Fibroblast of lung (primary cell): Measurements from ENCODE around the gene SERGEF. TPM values are rescaled to one million over a fixed set of nuclear protein-coding genes. Genes with fewer than 3 reads are reported as not detected.

ENCODE experiments used
- DNase-seq, 2 donors: peaks; one replicate each; pipeline versions ENCODE4 v3.0.0 to v3.0.0-alpha.2; 2010; ENCODE audit warnings: low read depth in 2 of 2
- H2AFZ ChIP-seq: 2 replicates; pipeline ENCODE4 v1.5.1; 2012; ENCODE audit warnings: low read length, control low read depth, inconsistent platforms
- H3K27ac ChIP-seq: 2 replicates; pipeline ENCODE4 v1.5.1; 2011; ENCODE audit warnings: low read length, control low read depth; ENCODE audit not compliant: insufficient read depth
- H3K27me3 ChIP-seq: 2 replicates; pipeline ENCODE4 v1.5.1; 2011; ENCODE audit warnings: mild to moderate bottlenecking, low read length; ENCODE audit not compliant: control insufficient read depth, insufficient read depth
- H3K36me3 ChIP-seq: 2 replicates; pipeline ENCODE4 v1.5.1; 2011; ENCODE audit warnings: low read length; ENCODE audit not compliant: control insufficient read depth, insufficient read depth
- H3K4me1 ChIP-seq: 2 replicates; pipeline ENCODE4 v1.5.1; 2011; ENCODE audit warnings: low read length; ENCODE audit not compliant: control insufficient read depth, insufficient read depth; ENCODE audit errors: extremely low read depth
- H3K4me2 ChIP-seq: 2 replicates; pipeline ENCODE4 v1.5.1; 2011; ENCODE audit warnings: low read length, control low read depth; ENCODE audit not compliant: insufficient read depth; ENCODE audit errors: extremely low read depth
- H3K4me3 ChIP-seq, 4 experiments: fragments of 200-600 bp in 1 of 4; sonication (generic) in 1 of 4; replicated peaks in 1 of 4; 2 replicates each; pipeline ENCODE4 v1.5.1; 2011 to 2016; ENCODE audit warnings: low read length in 4 of 4, low read depth in 3 of 4, mild to moderate bottlenecking in 3 of 4, control low read depth in 2 of 4, inconsistent platforms in 1 of 4, mixed read lengths in 1 of 4; ENCODE audit not compliant: insufficient read depth in 1 of 4; ENCODE audit errors: control extremely low read depth in 1 of 4
- H3K79me2 ChIP-seq: 2 replicates; pipeline ENCODE4 v1.5.1; 2012; ENCODE audit warnings: mild to moderate bottlenecking, low read length, inconsistent platforms; ENCODE audit not compliant: control insufficient read depth, insufficient read depth
- H3K9ac ChIP-seq: 2 replicates; pipeline ENCODE4 v1.5.1; 2011; ENCODE audit warnings: mild to moderate bottlenecking, low read length, control low read depth; ENCODE audit not compliant: insufficient read depth
- H3K9me3 ChIP-seq: 2 replicates; pipeline ENCODE4 v1.5.1; 2012; ENCODE audit warnings: low read depth, low read length; ENCODE audit not compliant: control insufficient read depth, insufficient read depth
- H4K20me1 ChIP-seq: 2 replicates; pipeline ENCODE4 v1.5.1; 2011; ENCODE audit warnings: low read length; ENCODE audit not compliant: control insufficient read depth, insufficient read depth; ENCODE audit errors: extremely low read depth
- CTCF ChIP-seq, 2 donors: IDR thresholded peaks in 1 of 2; conservative IDR thresholded peaks in 1 of 2; 1 replicate in 1 of 2; 2 replicates in 1 of 2; pipeline ENCODE4 v1.5.1; 2011 to 2012; ENCODE audit warnings: low read length in 2 of 2, control low read depth in 1 of 2, inconsistent platforms in 1 of 2, low read depth in 1 of 2, mild to moderate bottlenecking in 1 of 2
- EZH2 ChIP-seq: IDR thresholded peaks from 2 replicates; pipeline ENCODE4 v1.5.1; 2012; ENCODE audit warnings: low read length, control low read depth, mild to moderate bottlenecking; ENCODE audit errors: missing control alignments
- polyA plus RNA-seq, 2 donors: library from polyadenylated mRNA; depleted of rRNA in 1 of 2; stranded (reverse) in 1 of 2; unstranded in 1 of 2; fragments of >200 nt; gene quantifications; 2 replicates each; pipeline ENCODE4 v1.2.1, GENCODE V29; 2011 to 2012; ENCODE audit warnings: missing spikeins in 1 of 2
- total RNA-seq: library from RNA; depleted of rRNA; stranded (reverse); fragments of >200 nt; gene quantifications from 2 replicates; pipeline ENCODE4 v1.2.1, GENCODE V29; 2014

The SERGEF gene
- total and polyA plus RNA-seq, 2 donors (not counting 1 experiment from before 2014, with no cell fraction given) = 14.5 to 38.5 TPM

DNA sequence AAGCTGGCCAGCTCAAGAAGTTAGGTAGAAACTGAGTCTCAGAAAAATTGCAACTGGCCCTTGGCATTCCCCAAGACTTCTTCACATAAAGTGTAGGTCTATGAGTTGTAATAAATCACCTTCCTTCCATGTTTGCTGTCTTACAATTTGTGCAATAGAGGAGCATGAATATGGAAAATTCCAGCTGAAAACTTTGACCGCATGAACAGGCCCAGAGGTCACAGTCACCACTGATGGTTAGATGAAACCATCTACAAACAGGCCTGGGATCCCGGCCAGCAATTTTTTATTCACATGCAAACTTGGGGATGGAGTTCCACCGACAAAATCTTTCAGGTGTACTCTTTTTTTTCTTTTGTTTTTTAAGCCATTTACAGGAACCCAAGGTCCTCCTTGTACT lies 88.1 kb downstream of the SERGEF start:
- Histone ChIP-seq H3K4me2 (no peak overlapping the region), H4K20me1 (no peaks in the 10 kb centered on the region), H3K27ac (no peak overlapping the region), H3K27me3 (no peaks in the 10 kb centered on the region), H3K9me3 (no peaks in the 10 kb centered on the region), H2AFZ (no peak overlapping the region), H3K9ac (no peak overlapping the region), H3K79me2 (no peaks in the 10 kb centered on the region), H3K36me3 (no peaks in the 10 kb centered on the region), H3K4me1 (peaks cover 4% of the 10 kb centered on the region), H3K4me3 (no peak overlapping the region)
- TF ChIP-seq CTCF (conservative IDR thresholded peaks at IDR 0.05 in 1 of 2, IDR thresholded peaks at IDR 0.05 in 1 of 2; ENCODE audit: low read depth in 1 of 2, low read length in 2 of 2) (no peak), EZH2 (no peak)
- DNase-seq = no peak

- TF ChIP-seq CTCF (conservative IDR thresholded peaks at IDR 0.05 in 1 of 2, IDR thresholded peaks at IDR 0.05 in 1 of 2; ENCODE audit: low read depth in 1 of 2, low read length in 2 of 2) (no peak), EZH2 (no peak)
- H2AFZ ChIP-seq = no peak overlapping the region
- DNase-seq = peak; percentile 15 to 40
- H3K4me3 ChIP-seq = no peak overlapping the region
- H4K20me1 ChIP-seq = no peaks in the 10 kb centered on the region
- no peaks in the 10 kb centered on the region for H3K9me3 ChIP-seq
- H3K4me1 ChIP-seq = peaks cover 4% of the 10 kb centered on the region
- H3K4me2 ChIP-seq = no peak overlapping the region
- H3K36me3 ChIP-seq = no peaks in the 10 kb centered on the region
- no peak overlapping the region for H3K9ac ChIP-seq
- no peak overlapping the region for H3K27ac ChIP-seq
- H3K79me2 ChIP-seq = no peaks in the 10 kb centered on the region
- H3K27me3 ChIP-seq = no peaks in the 10 kb centered on the region
Observed at GRCh38 chr11:17923217-17923616, 89.6 kb downstream of the SERGEF start.

DNA sequence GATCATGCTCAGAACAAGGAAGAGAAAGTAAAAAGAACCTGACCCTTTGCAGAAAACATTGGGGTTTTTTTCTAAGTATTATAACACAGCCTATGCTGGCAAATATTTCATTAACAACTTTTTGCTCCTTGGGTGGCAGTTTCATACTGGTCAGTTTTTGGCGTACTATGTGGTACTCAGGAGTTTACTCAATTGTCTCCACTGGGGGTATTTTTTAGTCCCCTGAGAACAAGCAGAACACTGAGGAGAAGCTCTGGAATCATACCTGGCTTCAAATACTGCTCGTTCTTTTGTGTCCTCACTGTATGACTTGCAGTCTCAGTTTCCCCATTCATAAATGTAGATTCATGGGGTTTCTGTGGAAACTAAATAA lies 90.4 kb downstream of the SERGEF start:
- H3K4me3 ChIP-seq = no peak overlapping the region
- no peak overlapping the region for H3K4me2 ChIP-seq
- TF ChIP-seq EZH2 (no peak), CTCF (conservative IDR thresholded peaks at IDR 0.05 in 1 of 2, IDR thresholded peaks at IDR 0.05 in 1 of 2; ENCODE audit: low read depth in 1 of 2, low read length in 2 of 2) (no peak)

More for the DNA sequence above, 90.4 kb downstream of the SERGEF start:
- Histone ChIP-seq H2AFZ (no peak overlapping the region), H3K9me3 (no peaks in the 10 kb centered on the region), H3K27me3 (no peaks in the 10 kb centered on the region), H3K9ac (no peak overlapping the region), H3K27ac (no peak overlapping the region), H3K79me2 (no peaks in the 10 kb centered on the region), H3K4me1 (peaks cover 3% of the 10 kb centered on the region), H4K20me1 (no peaks in the 10 kb centered on the region), H3K36me3 (no peaks in the 10 kb centered on the region)
- no peak for DNase-seq
